Neuronal stem cell (in vitro differentiated cells): ENCODE results near the gene SETD1B.

ENCODE experiments used
- DNase-seq: peaks from one replicate; pipeline ENCODE4 v3.0.0-alpha.2; 2013; ENCODE audit warnings: low spot score
- H2AFZ ChIP-seq: one replicate; pipeline ENCODE4 v1.6.1; 2013; ENCODE audit warnings: mild to moderate bottlenecking, low read length, inconsistent platforms
- H2AK5ac ChIP-seq: 2 replicates; pipeline ENCODE4 v1.6.1; 2013; ENCODE audit warnings: low read depth, mild to moderate bottlenecking, inconsistent platforms, low read length, moderate library complexity, mixed read lengths
- H2BK120ac ChIP-seq: 2 replicates; pipeline ENCODE4 v1.6.1; 2013; ENCODE audit warnings: low read depth, mild to moderate bottlenecking, inconsistent platforms, low read length, moderate library complexity, mixed read lengths
- H2BK12ac ChIP-seq: one replicate; pipeline ENCODE4 v1.6.1; 2013; ENCODE audit warnings: low read length, inconsistent platforms
- H2BK15ac ChIP-seq: 2 replicates; pipeline ENCODE4 v1.6.1; 2013; ENCODE audit warnings: mild to moderate bottlenecking, low read length, inconsistent platforms, mixed read lengths
- H2BK5ac ChIP-seq: one replicate; pipeline ENCODE4 v1.6.1; 2013; ENCODE audit warnings: inconsistent platforms, mild to moderate bottlenecking, low read length, moderate library complexity
- H3K14ac ChIP-seq: one replicate; pipeline ENCODE4 v1.6.1; 2013; ENCODE audit warnings: low read length, inconsistent platforms
- H3K18ac ChIP-seq: 2 replicates; pipeline ENCODE4 v1.6.1; 2013; ENCODE audit warnings: low read length, inconsistent platforms
- H3K23ac ChIP-seq: 2 replicates; pipeline ENCODE4 v1.6.1; 2013; ENCODE audit warnings: low read depth, mild to moderate bottlenecking, mixed read lengths, low read length, inconsistent platforms; ENCODE audit not compliant: poor library complexity
- H3K27ac ChIP-seq: replicated peaks from 3 replicates; pipeline ENCODE4 v1.5.1; 2013; ENCODE audit warnings: low read length, inconsistent platforms
- H3K27me3 ChIP-seq, 3 experiments: 2 replicates each; pipeline ENCODE4 v1.6.1; 2013; ENCODE audit warnings: low read length in 3 of 3, mild to moderate bottlenecking in 2 of 3, inconsistent platforms in 1 of 3, low read depth in 1 of 3, mixed read lengths in 1 of 3, moderate library complexity in 1 of 3; ENCODE audit not compliant: control insufficient read depth in 3 of 3, insufficient read depth in 3 of 3
- H3K36me3 ChIP-seq, 2 donors: replicated peaks in 1 of 2; 2 replicates each; pipeline ENCODE4 v1.6.1; 2013; ENCODE audit warnings: low read length in 2 of 2; ENCODE audit not compliant: control insufficient read depth in 2 of 2, insufficient read depth in 2 of 2
- H3K4ac ChIP-seq: 2 replicates; pipeline ENCODE4 v1.6.1; 2013; ENCODE audit warnings: inconsistent platforms, mild to moderate bottlenecking, low read length, moderate library complexity
- H3K4me1 ChIP-seq, 2 donors: 1 replicate in 1 of 2; 2 replicates in 1 of 2; pipeline ENCODE4 v1.6.1; 2013; ENCODE audit warnings: low read length in 2 of 2, low read depth in 1 of 2; ENCODE audit not compliant: control insufficient read depth in 2 of 2, insufficient read depth in 1 of 2
- H3K4me2 ChIP-seq: one replicate; pipeline ENCODE4 v1.6.1; 2013; ENCODE audit warnings: mild to moderate bottlenecking, low read length, inconsistent platforms; ENCODE audit not compliant: insufficient read depth, poor library complexity, severe bottlenecking
- H3K4me3 ChIP-seq, 2 donors: 2 replicates each; pipeline ENCODE4 v1.5.1; 2013; ENCODE audit warnings: low read length in 2 of 2, mild to moderate bottlenecking in 2 of 2, inconsistent platforms in 1 of 2, moderate library complexity in 1 of 2
- H3K79me1 ChIP-seq: one replicate; pipeline ENCODE4 v1.6.1; 2013; ENCODE audit warnings: low read depth, mild to moderate bottlenecking, inconsistent platforms, low read length, moderate library complexity
- H3K9ac ChIP-seq: one replicate; pipeline ENCODE4 v1.6.1; 2013; ENCODE audit warnings: mild to moderate bottlenecking, low read depth, low read length, inconsistent platforms; ENCODE audit not compliant: poor library complexity
- H3K9me3 ChIP-seq, 2 donors: replicated peaks in 1 of 2; 2 replicates each; pipeline versions ENCODE3 to v1.6.1; 2013; ENCODE audit warnings: low read length in 2 of 2, mild to moderate bottlenecking in 2 of 2, inconsistent platforms in 1 of 2, low read depth in 1 of 2, mixed read lengths in 1 of 2, moderate library complexity in 1 of 2; ENCODE audit not compliant: control insufficient read depth in 2 of 2, insufficient read depth in 1 of 2
- H4K8ac ChIP-seq: one replicate; pipeline ENCODE4 v1.6.1; 2013; ENCODE audit warnings: low read depth, mild to moderate bottlenecking, inconsistent platforms, low read length, moderate library complexity
- H4K91ac ChIP-seq: one replicate; pipeline ENCODE4 v1.6.1; 2013; ENCODE audit warnings: low read length, low read depth, mild to moderate bottlenecking, inconsistent platforms; ENCODE audit not compliant: poor library complexity
- WGBS, 2 donors: extraction: QIAGEN DNeasy Blood & Tissue Kit; methylation state at CpG; one replicate each; pipeline ENCODE4 v1.1.7; 2013; ENCODE audit warnings: missing lambda C conversion rate in 2 of 2, mixed read lengths in 1 of 2; ENCODE audit not compliant: insufficient read length in 2 of 2, insufficient replicate concordance in 1 of 2; ENCODE audit errors: extremely low coverage in 2 of 2; 5-methylcytosine and 5-hydroxymethylcytosine counted together

SETD1B gene

GRCh38 chr12:121791671-121792551 lies 11.9 kb upstream of the SETD1B start:
- Histone ChIP-seq H3K9me3 (no peaks in the 10 kb centered on the region), H3K79me1 (no peaks in the 10 kb centered on the region), H2BK12ac (no peak overlapping the region), H3K23ac (no peak overlapping the region), H4K91ac (no peak overlapping the region), H2AK5ac (peak overlapping the region; percentile 12), H3K9ac (no peak overlapping the region), H2BK120ac (no peak overlapping the region), H3K36me3 (peaks cover 11 to 18% of the 10 kb centered on the region in 2 donors), H3K14ac (no peak overlapping the region), H3K27ac (no peak overlapping the region), H2BK15ac (no peak overlapping the region), H4K8ac (no peak overlapping the region), H3K4me2 (no peak overlapping the region), H2AFZ (no peak overlapping the region), H3K18ac (no peak overlapping the region), H2BK5ac (no peak overlapping the region), H3K4me1 (peaks cover 3 to 9% of the 10 kb centered on the region in 2 donors), H3K27me3 (peaks cover 0 to 19% (median 2%) of the 10 kb centered on the region in 3 experiments), H3K4ac (no peak overlapping the region), H3K4me3 (no peak overlapping the region)
- no CpG with 5 or more reads among the region's 14 CpGs for WGBS, 2 donors
- DNase-seq = no peak

GRCh38 chr12:121792607-121793439 lies 11.0 kb upstream of the SETD1B start:
- H2BK12ac ChIP-seq = no peak overlapping the region
- H3K9me3 ChIP-seq = no peaks in the 10 kb centered on the region
- peak overlapping the region; percentile 69 for H2BK15ac ChIP-seq
- no CpG with 5 or more reads among the region's 48 CpGs for WGBS, 2 donors
- H3K23ac ChIP-seq = peak overlapping the region; percentile 26
- H3K14ac ChIP-seq = no peak overlapping the region
- H2BK5ac ChIP-seq = no peak overlapping the region
- H3K4me2 ChIP-seq = peak overlapping the region; percentile 95
- peaks cover 11 to 28% of the 10 kb centered on the region in 2 donors for H3K36me3 ChIP-seq
- H3K4me3 ChIP-seq = peak overlapping the region in 1 of 2 donors; percentile 82
- peaks cover 11 to 16% of the 10 kb centered on the region in 2 donors for H3K4me1 ChIP-seq
- DNase-seq = no peak
- no peak overlapping the region for H3K27ac ChIP-seq
- no peak overlapping the region for H2BK120ac ChIP-seq
- H3K27me3 ChIP-seq = peaks cover 0 to 19% (median 2%) of the 10 kb centered on the region in 3 experiments
- peak overlapping the region; percentile 12 for H2AK5ac ChIP-seq
- no peak overlapping the region for H3K4ac ChIP-seq
- no peak overlapping the region for H4K8ac ChIP-seq
- no peak overlapping the region for H2AFZ ChIP-seq
- H4K91ac ChIP-seq = no peak overlapping the region
- peaks cover under 1% of the 10 kb centered on the region for H3K79me1 ChIP-seq
- peak overlapping the region; percentile 91 for H3K9ac ChIP-seq
- H3K18ac ChIP-seq = peak overlapping the region; percentile 73

- Histone ChIP-seq H2BK5ac (no peak within 1 kb of the TSS), H3K27me3 (peaks cover 0 to 19% (median 2%) of the 10 kb centered on the region in 3 experiments), H3K4me2 (peak within 1 kb of the TSS; percentile 95), H4K8ac (no peak within 1 kb of the TSS), H3K4me3 (peak within 1 kb of the TSS in 1 of 2 donors; percentile 82), H2AFZ (no peak within 1 kb of the TSS), H3K23ac (peak within 1 kb of the TSS; percentile 26), H3K9me3 (no peaks in the 10 kb centered on the region), H4K91ac (no peak within 1 kb of the TSS), H3K18ac (peak within 1 kb of the TSS; percentile 77), H2BK15ac (peak within 1 kb of the TSS; percentile 69), H3K4ac (no peak within 1 kb of the TSS), H3K79me1 (peaks cover 7% of the 10 kb centered on the region), H3K27ac (no peak within 1 kb of the TSS), H2BK120ac (no peak within 1 kb of the TSS), H2AK5ac (peak within 1 kb of the TSS; percentile 48), H3K9ac (peak within 1 kb of the TSS; percentile 91), H3K4me1 (peaks cover 17 to 21% of the 10 kb centered on the region in 2 donors), H3K14ac (no peak within 1 kb of the TSS), H3K36me3 (peaks cover 15 to 34% of the 10 kb centered on the region in 2 donors), H2BK12ac (no peak within 1 kb of the TSS)
- no CpG with 5 or more reads among the region's 36 CpGs for WGBS, 2 donors
- no peak for DNase-seq
Observed at GRCh38 chr12:121793440-121793837, 10.4 kb upstream of the SETD1B start, which contains the start of gene RHOF. TSS of gene RHOF (minus strand) at chr12:121793688. CDS start at chr12:121793633, 55 bp downstream.
